ENCODE data around the gene RNF5.
A peak's percentile ranks its signal among the peaks of the same experiment; 100 is the strongest.
"Not testable (repeated sequence)": the region's sequence is repeated elsewhere in the genome, so short reads cannot be mapped to it uniquely, and the experiment has no call there.

Gene RNF5

GRCh38 chr6:32190054-32190851, 12.0 kb downstream of the RNF5 start, which contains the start of gene PBX2:
Gene PBX2, minus strand, starts transcription at chr6:32190202. Its CDS starts 287 bp downstream, at chr6:32189915.
- DNase-seq, result peak; percentile 78

- no peak for DNase-seq
Observed at GRCh38 chr6:32190911-32191677, 12.9 kb downstream of the RNF5 start.

- no peak for DNase-seq
Observed at GRCh38 chr6:32191696-32192607, 13.7 kb downstream of the RNF5 start.

GRCh38 chr6:32192608-32193039, 14.4 kb downstream of the RNF5 start, which contains the start of gene GPSM3:
Gene GPSM3, minus strand, starts transcription at chr6:32192643. Its CDS starts 130 bp downstream, at chr6:32192513.
- no peak for DNase-seq

- not testable (repeated sequence) for DNase-seq
Observed at GRCh38 chr6:32193096-32193495, 14.9 kb downstream of the RNF5 start.

- no peak for DNase-seq
Observed at GRCh38 chr6:32194388-32194787, 16.2 kb downstream of the RNF5 start.

GRCh38 chr6:32194825-32195651, 16.8 kb downstream of the RNF5 start:
- peak; percentile 16 for DNase-seq

- peak; percentile 95 for DNase-seq
Observed at GRCh38 chr6:32195652-32195901, 17.4 kb downstream of the RNF5 start.

GRCh38 chr6:32195902-32196681, 17.9 kb downstream of the RNF5 start:
- DNase-seq, result peak; percentile 68

GRCh38 chr6:32196682-32197616, 18.7 kb downstream of the RNF5 start:
- DNase-seq, result no peak

- DNase-seq, result no peak
Observed at GRCh38 chr6:32198345-32198696, 20.1 kb downstream of the RNF5 start.

- DNase-seq, result no peak
Observed at GRCh38 chr6:32198866-32199265, 20.7 kb downstream of the RNF5 start.

- no peak for DNase-seq
Observed at GRCh38 chr6:32200711-32201475, 22.7 kb downstream of the RNF5 start.

GRCh38 chr6:32202186-32202585, 24.0 kb downstream of the RNF5 start:
- no peak for DNase-seq

GRCh38 chr6:32203426-32204267, 25.4 kb downstream of the RNF5 start:
- no peak for DNase-seq

- DNase-seq, result no peak
Observed at GRCh38 chr6:32204268-32204715, 26.1 kb downstream of the RNF5 start.

GRCh38 chr6:32208996-32209395, 30.8 kb downstream of the RNF5 start:
- no peak for DNase-seq

- DNase-seq, result no peak
Observed at GRCh38 chr6:32210191-32210601, 32.0 kb downstream of the RNF5 start.
